Heart left ventricle (tissue), 13 donors: ENCODE data around the gene TNRC6B.

ENCODE experiments used
- CTCF ChIP-seq, 12 donors: fragments of 200-600 bp; sonication (generic) in 4 of 12; IDR thresholded peaks; one replicate each; pipeline versions ENCODE4 v1.5.0 to v1.8.0; 2018 to 2022; ENCODE audit warnings: antibody characterized with exemption in 12 of 12, mild to moderate bottlenecking in 5 of 12
- POLR2A ChIP-seq, 2 donors: fragments of 450-650 bp; IDR thresholded peaks; one replicate each; pipeline ENCODE4 v1.6.1; 2017; ENCODE audit warnings: antibody characterized with exemption in 2 of 2, mild to moderate bottlenecking in 2 of 2, moderate library complexity in 2 of 2
- donor health status: ischemic (EF 13 %, LVEDD 7.1; RV severe dilation, severe dysfunction).
- donor health status: DM: no; HTN: yes; CAD: no.
- donor health status: DM: no; HTN: no; CAD: no.
- donor health status: ischemic (EF 25% LVEDD 6.9; RV normal size, moderate dysfunction).
- donor health status: ischemic (EF 25% LVEDD 5.7; RV mildly dilated, moderate dysfunction).
- donor health status: ischemic (EF 35%, LVEDD 5.7; RV mildly dilated, moderate dysfunction).
- donor health status: nonischemic (EF 11% LVEDD 7.7; RV severe dilation, severe dysfunction).
- donor health status: DM: yes; HTN: yes; CAD: no.
- donor health status: PGD.
- donor health status: ischemic (EF 29% LVEDD 5.4; RV normal size, mild dysfunction).
- donor health status: nonischemic (EF 23%, LVEDD 6.1; RV moderate dilation, normal function).

GRCh38 chr22:40187389-40187788, 9.7 kb downstream of the TNRC6B start:
- TF ChIP-seq CTCF (IDR thresholded peaks at IDR 0.05) (no peak), POLR2A (IDR thresholded peaks at IDR 0.05) (no peak)
